ENCODE measurements around the gene CCDC196. TPM values are rescaled to one million over a fixed set of nuclear protein-coding genes. Genes with fewer than 3 reads are reported as not detected.

Gene CCDC196
- polyA plus RNA-seq, 3 donors = not detected

DNA sequence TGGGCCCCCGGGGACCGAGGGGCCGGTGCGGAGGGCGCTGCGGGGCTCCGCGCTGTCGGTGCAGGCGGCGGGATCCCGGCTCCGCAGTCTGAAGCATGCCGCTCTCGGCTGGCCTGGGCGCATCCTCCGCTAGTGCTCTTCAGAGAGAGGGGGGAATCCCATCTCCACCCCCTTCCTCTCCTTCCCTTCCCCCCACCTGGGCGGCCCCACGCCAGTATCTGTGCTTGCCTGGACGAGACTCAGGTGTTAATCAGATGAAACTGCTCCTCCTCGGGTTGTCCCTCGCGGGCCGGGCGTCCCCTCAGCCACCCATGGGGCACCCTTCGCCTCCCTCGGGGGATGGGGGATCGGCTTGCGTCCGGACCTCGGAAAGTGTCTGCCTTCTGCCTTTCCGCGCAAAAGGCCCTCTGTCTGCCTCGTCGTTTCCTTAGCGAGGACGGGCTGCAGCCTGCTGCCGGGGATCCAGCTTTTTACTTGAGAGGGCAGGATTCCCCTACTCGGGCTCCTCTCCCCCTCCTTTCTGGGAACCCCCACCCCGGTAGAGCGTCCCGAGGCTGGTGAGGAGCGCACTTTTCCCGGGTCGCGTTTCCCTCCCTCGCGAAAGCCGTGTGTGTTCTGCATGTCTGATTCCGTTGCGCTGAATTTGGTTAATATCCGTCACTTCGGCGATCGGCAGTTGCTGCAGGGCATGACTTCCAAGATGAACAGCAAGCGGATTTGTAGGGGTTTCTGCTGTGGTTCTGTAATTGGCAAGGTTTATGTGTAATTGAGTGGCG lies 22.9 kb downstream of the CCDC196 start:
- Mint-ChIP-seq H3K4me3 (peak overlapping the region; percentile 85 to 97), H3K36me3 (peaks cover 0 to 2% of the 10 kb centered on the region in 2 donors), H3K27me3 (ENCODE audit: low read depth in 3 of 3) (peaks cover 19 to 22% (median 20%) of the 10 kb centered on the region in 3 donors), H3K4me1 (peaks cover 32% of the 10 kb centered on the region), H3K9me3 (peaks cover 0 to 4% (median 0%) of the 10 kb centered on the region in 7 donors), H3K27ac (peak overlapping the region in 1 of 7 donors; percentile 10)
- peak overlapping the region; percentile 98 for H3K4me2 ChIP-seq (replicated peaks; ENCODE audit: extremely low read depth, low read length, poor library complexity, severe bottlenecking)
- peak overlapping the region; percentile 97 for H2AFZ ChIP-seq (ENCODE audit: insufficient read depth, low read depth, low read length, poor library complexity, severe bottlenecking)
- peak overlapping the region; percentile 62 for H3K9ac ChIP-seq (ENCODE audit: insufficient read depth, low read length, poor library complexity, severe bottlenecking)
- peak overlapping the region; percentile 49 to 96 (median 88) for H3K4me3 ChIP-seq (replicated peaks in 1 of 3; ENCODE audit: low read depth in 2 of 3, low read length in 3 of 3)
- intact Hi-C loops (cut with micrococcal nuclease) = no loop called here
- no peaks in the 10 kb centered on the region for H3K36me3 ChIP-seq (replicated peaks in 1 of 2; ENCODE audit: control insufficient read depth in 1 of 2, insufficient read depth in 2 of 2, low read length in 2 of 2)
- TF ChIP-seq, protein P1, sequence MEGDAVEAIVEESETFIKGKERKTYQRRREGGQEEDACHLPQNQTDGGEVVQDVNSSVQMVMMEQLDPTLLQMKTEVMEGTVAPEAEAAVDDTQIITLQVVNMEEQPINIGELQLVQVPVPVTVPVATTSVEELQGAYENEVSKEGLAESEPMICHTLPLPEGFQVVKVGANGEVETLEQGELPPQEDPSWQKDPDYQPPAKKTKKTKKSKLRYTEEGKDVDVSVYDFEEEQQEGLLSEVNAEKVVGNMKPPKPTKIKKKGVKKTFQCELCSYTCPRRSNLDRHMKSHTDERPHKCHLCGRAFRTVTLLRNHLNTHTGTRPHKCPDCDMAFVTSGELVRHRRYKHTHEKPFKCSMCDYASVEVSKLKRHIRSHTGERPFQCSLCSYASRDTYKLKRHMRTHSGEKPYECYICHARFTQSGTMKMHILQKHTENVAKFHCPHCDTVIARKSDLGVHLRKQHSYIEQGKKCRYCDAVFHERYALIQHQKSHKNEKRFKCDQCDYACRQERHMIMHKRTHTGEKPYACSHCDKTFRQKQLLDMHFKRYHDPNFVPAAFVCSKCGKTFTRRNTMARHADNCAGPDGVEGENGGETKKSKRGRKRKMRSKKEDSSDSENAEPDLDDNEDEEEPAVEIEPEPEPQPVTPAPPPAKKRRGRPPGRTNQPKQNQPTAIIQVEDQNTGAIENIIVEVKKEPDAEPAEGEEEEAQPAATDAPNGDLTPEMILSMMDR (IDR thresholded peaks at IDR 0.05) = no peak
- peak overlapping the region; percentile 49 to 56 for H3K27ac ChIP-seq (ENCODE audit: low read depth in 1 of 2, low read length in 2 of 2)
- peaks cover 17 to 26% of the 10 kb centered on the region in 2 donors for H3K27me3 ChIP-seq (ENCODE audit: control insufficient read depth in 2 of 2, insufficient read depth in 2 of 2, low read length in 2 of 2)
- peak in 1 of 3 donors; percentile 10 for DNase-seq
- no peaks in the 10 kb centered on the region for H3K9me3 ChIP-seq (replicated peaks in 1 of 2; ENCODE audit: control insufficient read depth in 1 of 2, insufficient read depth in 1 of 2, low read length in 2 of 2)
- H4K20me1 ChIP-seq (ENCODE audit: insufficient read depth, low read length) = no peaks in the 10 kb centered on the region
- under 1% methylated on average over 47 of the region's 57 CpGs for WGBS (ENCODE audit: insufficient coverage)
- peaks cover 5% of the 10 kb centered on the region for H3K79me2 ChIP-seq (ENCODE audit: insufficient read depth, low read length)
- peaks cover 24 to 32% of the 10 kb centered on the region in 2 donors for H3K4me1 ChIP-seq (ENCODE audit: control insufficient read depth in 1 of 2, insufficient read depth in 2 of 2, low read length in 2 of 2)

DNA sequence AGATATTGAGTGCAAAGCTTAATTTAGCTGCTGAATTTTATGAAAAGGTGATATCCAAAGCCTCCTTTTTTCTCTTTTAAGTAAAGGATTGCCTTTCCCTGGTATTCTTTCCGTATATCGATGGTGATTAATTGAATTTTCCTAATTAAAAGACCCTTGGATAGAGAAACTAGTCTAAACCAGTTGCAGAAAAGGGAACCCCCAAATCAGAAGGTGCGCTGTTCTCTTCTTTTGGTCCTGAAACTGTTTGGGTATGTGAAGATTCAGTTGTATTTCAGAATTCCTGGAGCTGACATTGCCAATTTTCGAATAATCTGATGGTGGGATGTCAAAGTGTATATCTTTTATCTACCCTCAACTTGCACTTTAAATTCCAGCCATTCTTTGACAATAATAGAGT lies 23.7 kb downstream of the CCDC196 start:
- Histone ChIP-seq H2AFZ (ENCODE audit: insufficient read depth, low read depth, low read length, poor library complexity, severe bottlenecking) (no peak overlapping the region), H3K9me3 (replicated peaks in 1 of 2; ENCODE audit: control insufficient read depth in 1 of 2, insufficient read depth in 1 of 2, low read length in 2 of 2) (no peaks in the 10 kb centered on the region), H3K27ac (ENCODE audit: low read depth in 1 of 2, low read length in 2 of 2) (no peak overlapping the region), H3K27me3 (ENCODE audit: control insufficient read depth in 2 of 2, insufficient read depth in 2 of 2, low read length in 2 of 2) (peaks cover 17 to 26% of the 10 kb centered on the region in 2 donors), H3K4me2 (replicated peaks; ENCODE audit: extremely low read depth, low read length, poor library complexity, severe bottlenecking) (peak overlapping the region; percentile 98), H3K9ac (ENCODE audit: insufficient read depth, low read length, poor library complexity, severe bottlenecking) (no peak overlapping the region), H3K4me1 (ENCODE audit: control insufficient read depth in 1 of 2, insufficient read depth in 2 of 2, low read length in 2 of 2) (peaks cover 28 to 40% of the 10 kb centered on the region in 2 donors), H4K20me1 (ENCODE audit: insufficient read depth, low read length) (no peaks in the 10 kb centered on the region), H3K79me2 (ENCODE audit: insufficient read depth, low read length) (peaks cover 5% of the 10 kb centered on the region), H3K4me3 (replicated peaks in 1 of 3; ENCODE audit: low read depth in 2 of 3, low read length in 3 of 3) (peak overlapping the region in 1 of 3 experiments; percentile 96), H3K36me3 (replicated peaks in 1 of 2; ENCODE audit: control insufficient read depth in 1 of 2, insufficient read depth in 2 of 2, low read length in 2 of 2) (no peaks in the 10 kb centered on the region)
- Mint-ChIP-seq H3K27ac (no peak overlapping the region), H3K27me3 (ENCODE audit: low read depth in 3 of 3) (peaks cover 19 to 22% (median 20%) of the 10 kb centered on the region in 3 donors), H3K9me3 (peaks cover 0 to 4% (median 0%) of the 10 kb centered on the region in 7 donors), H3K36me3 (peaks cover 0 to 2% of the 10 kb centered on the region in 2 donors), H3K4me1 (peaks cover 41% of the 10 kb centered on the region), H3K4me3 (peak overlapping the region; percentile 85 to 97)
- intact Hi-C loops (cut with micrococcal nuclease) = no loop called here
- TF ChIP-seq, protein P1 (IDR thresholded peaks at IDR 0.05) = no peak
- WGBS (ENCODE audit: insufficient coverage) = no CpG with 5 or more reads among the region's 4 CpGs
- no peak for DNase-seq

Measured in CD14-positive monocyte (primary cell).